ENCODE results near the gene TBC1D7.

GRCh38 chr6:13319891-13320564 is 8.3 kb downstream of the TBC1D7 start:
- TF ChIP-seq CTCF (IDR thresholded peaks at IDR 0.05) (no peak), ZFX (IDR thresholded peaks at IDR 0.05; ENCODE audit: borderline replicate concordance) (no peak)
